ENCODE results near the gene AGBL1.

Gene AGBL1

DNA sequence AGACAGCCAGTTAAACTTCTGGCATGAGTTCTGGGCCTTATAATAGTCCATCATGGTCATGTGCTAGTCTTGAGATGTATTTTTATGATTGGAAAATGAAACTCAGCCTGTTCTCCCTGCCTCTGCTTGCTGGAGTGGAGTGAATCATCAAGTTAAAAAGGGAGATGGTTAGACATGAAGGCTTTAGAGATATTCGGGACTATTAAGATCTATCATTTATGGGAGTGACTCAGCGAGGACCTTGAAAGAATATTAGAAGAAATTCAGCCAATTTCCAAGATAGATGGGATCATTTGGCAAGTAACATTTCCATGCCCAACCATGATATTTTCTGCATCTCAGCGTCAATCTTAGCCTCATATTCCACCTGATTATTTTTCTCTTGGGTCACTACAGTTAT is 79.8 kb downstream of the AGBL1 start:
- H3K4me3 ChIP-seq (ENCODE audit: control insufficient read depth, low read depth, low read length): no peak overlapping the region
- DNase-seq (ENCODE audit: low read depth): no peak
- TF ChIP-seq, protein P1, sequence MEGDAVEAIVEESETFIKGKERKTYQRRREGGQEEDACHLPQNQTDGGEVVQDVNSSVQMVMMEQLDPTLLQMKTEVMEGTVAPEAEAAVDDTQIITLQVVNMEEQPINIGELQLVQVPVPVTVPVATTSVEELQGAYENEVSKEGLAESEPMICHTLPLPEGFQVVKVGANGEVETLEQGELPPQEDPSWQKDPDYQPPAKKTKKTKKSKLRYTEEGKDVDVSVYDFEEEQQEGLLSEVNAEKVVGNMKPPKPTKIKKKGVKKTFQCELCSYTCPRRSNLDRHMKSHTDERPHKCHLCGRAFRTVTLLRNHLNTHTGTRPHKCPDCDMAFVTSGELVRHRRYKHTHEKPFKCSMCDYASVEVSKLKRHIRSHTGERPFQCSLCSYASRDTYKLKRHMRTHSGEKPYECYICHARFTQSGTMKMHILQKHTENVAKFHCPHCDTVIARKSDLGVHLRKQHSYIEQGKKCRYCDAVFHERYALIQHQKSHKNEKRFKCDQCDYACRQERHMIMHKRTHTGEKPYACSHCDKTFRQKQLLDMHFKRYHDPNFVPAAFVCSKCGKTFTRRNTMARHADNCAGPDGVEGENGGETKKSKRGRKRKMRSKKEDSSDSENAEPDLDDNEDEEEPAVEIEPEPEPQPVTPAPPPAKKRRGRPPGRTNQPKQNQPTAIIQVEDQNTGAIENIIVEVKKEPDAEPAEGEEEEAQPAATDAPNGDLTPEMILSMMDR (conservative IDR thresholded peaks at IDR 0.05; ENCODE audit: control insufficient read depth, insufficient read depth, low read depth, low read length): no peak

DNA sequence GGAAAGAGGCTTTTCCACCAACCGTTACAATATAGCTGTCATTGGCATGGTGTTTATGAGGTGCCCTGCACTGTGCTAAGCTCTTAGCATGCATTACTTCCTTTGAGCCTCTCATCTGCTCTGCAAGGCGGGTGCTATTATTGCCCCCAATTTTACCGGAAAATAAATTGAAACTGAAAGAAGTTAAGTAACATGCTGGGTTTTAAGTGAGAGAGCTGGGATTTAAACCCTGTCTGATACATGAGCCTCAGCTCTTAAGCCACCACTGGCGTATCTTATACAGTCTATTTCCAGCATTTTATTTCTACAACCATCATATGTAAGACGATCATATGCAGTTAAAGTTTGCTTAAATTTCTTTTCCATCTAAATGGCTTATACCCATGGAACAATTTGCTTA is 81.6 kb downstream of the AGBL1 start:
- no peak for DNase-seq (ENCODE audit: low read depth)
- TF ChIP-seq, protein P1 (conservative IDR thresholded peaks at IDR 0.05; ENCODE audit: control insufficient read depth, insufficient read depth, low read depth, low read length): no peak
- no peak overlapping the region for H3K4me3 ChIP-seq (ENCODE audit: control insufficient read depth, low read depth, low read length)

DNA sequence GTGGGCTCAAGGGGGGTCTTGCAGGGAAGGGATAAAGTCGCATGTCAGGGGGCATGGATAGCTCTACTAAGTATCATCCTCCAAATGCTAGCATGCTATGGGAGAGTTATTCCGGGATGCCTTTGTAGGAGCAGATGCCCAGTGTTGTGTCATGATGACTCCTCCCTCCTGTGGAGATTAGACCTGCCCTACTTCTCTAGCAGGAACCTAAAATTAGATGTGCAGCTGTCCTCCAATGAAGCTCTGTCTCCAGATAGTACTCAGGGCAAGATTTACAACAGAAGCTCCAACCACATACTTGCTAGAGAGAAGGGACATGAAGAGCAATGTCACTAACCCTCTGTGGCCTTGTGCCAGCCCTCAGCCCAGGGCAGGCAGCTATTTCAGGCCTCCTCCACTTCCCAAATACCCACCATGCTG is 82.5 kb downstream of the AGBL1 start:
- no peak for DNase-seq (ENCODE audit: low read depth)
- TF ChIP-seq, protein P1 (conservative IDR thresholded peaks at IDR 0.05; ENCODE audit: control insufficient read depth, insufficient read depth, low read depth, low read length): no peak
- no peak overlapping the region for H3K4me3 ChIP-seq (ENCODE audit: control insufficient read depth, low read depth, low read length)

DNA sequence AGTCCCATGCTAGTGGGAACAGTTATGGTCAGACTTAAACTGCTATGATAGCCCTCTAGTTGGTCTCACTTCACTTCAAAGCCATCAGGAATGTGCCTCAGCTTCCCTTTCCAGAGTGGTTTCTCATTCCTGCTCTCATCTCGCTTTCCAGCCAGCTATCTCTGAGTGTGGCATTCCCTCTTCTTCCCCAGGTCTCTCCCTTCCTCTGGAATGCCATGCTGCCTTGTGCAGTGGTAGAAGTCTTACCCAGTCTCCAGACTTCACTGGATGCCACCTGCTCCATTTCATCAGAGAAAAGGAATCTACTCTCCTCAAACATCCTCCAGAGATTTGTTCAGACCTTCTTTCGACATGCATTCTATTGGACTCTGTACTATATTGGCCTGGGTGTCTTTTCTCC is 83.0 kb downstream of the AGBL1 start:
- H3K4me3 ChIP-seq (ENCODE audit: control insufficient read depth, low read depth, low read length): no peak overlapping the region
- no peak for DNase-seq (ENCODE audit: low read depth)
- TF ChIP-seq, protein P1 (conservative IDR thresholded peaks at IDR 0.05; ENCODE audit: control insufficient read depth, insufficient read depth, low read depth, low read length): no peak

DNA sequence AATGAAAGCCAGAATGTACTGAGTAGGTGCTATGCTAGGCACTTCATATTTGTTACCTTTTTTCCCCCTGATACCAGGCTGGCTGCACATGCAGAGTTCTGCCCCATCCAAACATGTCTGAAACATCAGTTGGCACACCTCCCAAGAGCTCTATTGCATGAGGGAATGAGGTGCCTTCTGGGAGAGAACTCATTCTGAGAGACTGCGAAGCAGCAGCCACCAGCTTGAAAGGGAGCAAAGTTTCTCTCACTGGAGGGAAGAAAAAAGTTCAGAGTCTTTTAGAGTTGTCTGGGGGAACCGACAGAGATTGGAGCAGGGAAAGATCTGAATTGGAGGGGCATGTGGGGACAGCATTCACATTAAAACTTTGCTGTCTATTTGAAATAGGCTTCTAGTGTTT is 84.1 kb downstream of the AGBL1 start:
- no peak overlapping the region for H3K4me3 ChIP-seq (ENCODE audit: control insufficient read depth, low read depth, low read length)
- TF ChIP-seq, protein P1 (conservative IDR thresholded peaks at IDR 0.05; ENCODE audit: control insufficient read depth, insufficient read depth, low read depth, low read length): no peak

DNA sequence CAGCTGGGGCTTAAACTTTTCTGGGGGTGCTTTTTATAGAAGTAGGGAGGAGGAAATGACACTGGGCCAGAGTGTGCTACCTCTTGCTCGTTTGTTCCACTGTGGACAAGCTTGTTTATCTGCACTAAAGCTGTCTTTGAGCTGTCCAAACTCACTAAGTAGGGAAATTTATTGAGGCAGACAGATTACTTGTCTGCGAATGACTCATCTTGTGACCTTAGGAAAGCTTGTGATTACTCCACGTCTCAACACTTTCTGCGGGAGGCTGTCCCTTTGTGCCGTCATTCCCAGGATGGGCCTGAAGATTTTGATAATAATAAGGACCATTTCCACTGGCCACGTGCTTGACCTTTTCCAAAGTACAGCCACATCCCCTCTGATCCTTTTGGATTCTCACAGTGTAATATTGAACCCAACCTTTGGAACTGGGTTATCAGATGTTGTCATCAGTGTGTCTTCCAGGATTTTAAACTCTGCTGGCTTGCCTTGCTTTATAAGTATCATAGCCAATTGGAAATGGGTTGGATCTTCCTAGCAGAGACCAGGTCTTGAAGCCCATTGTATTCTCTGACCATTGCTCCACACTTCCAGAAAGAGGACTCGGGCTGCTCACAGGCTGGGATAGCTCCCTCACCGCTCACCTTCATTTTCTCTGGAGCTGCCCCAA is 84.7 kb downstream of the AGBL1 start:
- no peak overlapping the region for H3K4me3 ChIP-seq (ENCODE audit: control insufficient read depth, low read depth, low read length)
- TF ChIP-seq, protein P1 (conservative IDR thresholded peaks at IDR 0.05; ENCODE audit: control insufficient read depth, insufficient read depth, low read depth, low read length): no peak
- DNase-seq (ENCODE audit: low read depth): peak; percentile 0

More for the DNA sequence above, 84.1 kb downstream of the AGBL1 start:
- DNase-seq (ENCODE audit: low read depth): no peak

Measured in fibroblast of mammary gland (primary cell).